K562 (cell line): ENCODE data around the gene FUT9. TPM values are rescaled to one million over a fixed set of nuclear protein-coding genes. Genes with fewer than 3 reads are reported as not detected.

Experiments
- BCL6 ChIP-seq: fragments of 250-450 bp; sonication (Bioruptor Pico); IDR thresholded peaks from 2 replicates; pipeline ENCODE4 v1.4.0; 2020
- GABPA ChIP-seq: fragments of 200-800 bp; sonication (Bioruptor generic); conservative IDR thresholded peaks from 2 replicates; pipeline ENCODE4 v1.6.1; 2016; ENCODE audit warnings: low read depth, missing genetic modification characterization, missing compliant biosample characterization
- HDAC2 ChIP-seq: fragments of 450-650 bp; IDR thresholded peaks from 2 replicates; pipeline ENCODE4 v1.6.1; 2016; ENCODE audit warnings: mild to moderate bottlenecking
- PTRF ChIP-seq: fragments of 450-650 bp; IDR thresholded peaks from 2 replicates; pipeline ENCODE4 v1.6.1; 2016; ENCODE audit warnings: mild to moderate bottlenecking, missing genetic modification characterization, missing compliant biosample characterization
- ZC3H8 ChIP-seq: fragments of 450-650 bp; IDR thresholded peaks from 2 replicates; pipeline ENCODE4 v1.6.1; 2017
- polyA plus RNA-seq, 8 experiments: library from polyadenylated mRNA; depleted of rRNA in 4 of 8; stranded (reverse) in 5 of 8; unstranded in 3 of 8; fragments of >200 nt; fragmentation: Nextera tagmentation in 2 of 8; fragmentation: Illumina TruSeq in 1 of 8; extraction: Ambion mirVana in 2 of 8; extraction: Trizol in 1 of 8; gene quantifications; 2 replicates each; pipeline versions ENCODE4 v1.2.1 to v1.2.3, GENCODE V29; 2011 to 2014; ENCODE audit warnings: inconsistent platforms in 1 of 8, missing spikeins in 1 of 8
- total RNA-seq, 7 experiments: library from RNA; depleted of rRNA in 6 of 7; stranded (reverse); fragments of >200 nt in 6 of 7; fragmentation: Illumina TruSeq in 2 of 7; extraction: Trizol in 2 of 7; gene quantifications; 2 replicates each; pipeline versions ENCODE4 v1.2.1 to v1.2.3, GENCODE V29; 2011 to 2021; ENCODE audit warnings: low replicate concordance in 1 of 7
- TF ChIP-seq, protein P1 (sequence below): sonication (generic); formaldehyde crosslinking; IDR thresholded peaks from 2 replicates; pipeline ENCODE4 v1.8.0; 2022; ENCODE audit warnings: missing genetic modification reagents, mild to moderate bottlenecking, moderate library complexity, borderline replicate concordance
- TF ChIP-seq, protein P2 (sequence below): sonication (generic); formaldehyde crosslinking; IDR thresholded peaks from 2 replicates; pipeline ENCODE4 v1.8.0; 2022; ENCODE audit warnings: mild to moderate bottlenecking, missing genetic modification reagents
- TF ChIP-seq, protein P3 (sequence below), 3 experiments: fragments of 200-800 bp in 1 of 3; fragments of 250-450 bp in 1 of 3; fragments of 450-650 bp in 1 of 3; sonication (Bioruptor Pico) in 1 of 3; sonication (Bioruptor generic) in 1 of 3; formaldehyde crosslinking in 1 of 3; IDR thresholded peaks; 2 replicates each; pipeline versions ENCODE4 v1.6.1 to v1.8.0; 2016 to 2022; ENCODE audit warnings: mild to moderate bottlenecking in 2 of 3, missing genetic modification characterization in 2 of 3, missing compliant biosample characterization in 1 of 3, moderate library complexity in 1 of 3
- TF ChIP-seq, protein P4 (sequence below): fragments of 450-650 bp; IDR thresholded peaks from 2 replicates; pipeline ENCODE4 v1.7.1; 2018; ENCODE audit warnings: mild to moderate bottlenecking, low read depth; ENCODE audit not compliant: partially characterized antibody

FUT9 gene
- total and polyA plus RNA-seq, 9 of the 15 experiments (the other 6 are each of a cell fraction or from before 2014, with no cell fraction given), result not detected

DNA sequence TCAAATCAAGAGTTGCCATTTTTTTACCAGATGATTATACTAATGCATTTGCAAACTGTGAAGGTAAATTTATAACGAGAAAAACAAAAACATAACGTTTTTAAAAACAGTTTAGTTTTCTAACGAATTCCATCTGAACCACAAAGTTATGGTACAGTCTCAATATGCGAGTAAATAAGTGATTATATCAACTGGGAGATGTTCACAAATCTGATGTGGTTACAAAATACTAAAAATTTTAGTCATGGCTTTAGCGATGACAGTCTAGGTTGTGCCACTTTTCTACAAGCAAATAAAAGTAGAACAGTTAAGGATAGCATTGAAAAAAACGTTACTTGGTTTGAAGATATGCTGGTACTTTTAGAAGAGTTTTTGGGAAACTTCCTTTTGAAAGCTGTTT is 186.8 kb downstream of the FUT9 start (continued):
- TF ChIP-seq PTRF (tag), result no peak
- TF ChIP-seq, protein P1, sequence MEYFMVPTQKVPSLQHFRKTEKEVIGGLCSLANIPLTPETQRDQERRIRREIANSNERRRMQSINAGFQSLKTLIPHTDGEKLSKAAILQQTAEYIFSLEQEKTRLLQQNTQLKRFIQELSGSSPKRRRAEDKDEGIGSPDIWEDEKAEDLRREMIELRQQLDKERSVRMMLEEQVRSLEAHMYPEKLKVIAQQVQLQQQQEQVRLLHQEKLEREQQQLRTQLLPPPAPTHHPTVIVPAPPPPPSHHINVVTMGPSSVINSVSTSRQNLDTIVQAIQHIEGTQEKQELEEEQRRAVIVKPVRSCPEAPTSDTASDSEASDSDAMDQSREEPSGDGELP (CRISPR knock-in tag), result no peak
- TF ChIP-seq, protein P2, sequence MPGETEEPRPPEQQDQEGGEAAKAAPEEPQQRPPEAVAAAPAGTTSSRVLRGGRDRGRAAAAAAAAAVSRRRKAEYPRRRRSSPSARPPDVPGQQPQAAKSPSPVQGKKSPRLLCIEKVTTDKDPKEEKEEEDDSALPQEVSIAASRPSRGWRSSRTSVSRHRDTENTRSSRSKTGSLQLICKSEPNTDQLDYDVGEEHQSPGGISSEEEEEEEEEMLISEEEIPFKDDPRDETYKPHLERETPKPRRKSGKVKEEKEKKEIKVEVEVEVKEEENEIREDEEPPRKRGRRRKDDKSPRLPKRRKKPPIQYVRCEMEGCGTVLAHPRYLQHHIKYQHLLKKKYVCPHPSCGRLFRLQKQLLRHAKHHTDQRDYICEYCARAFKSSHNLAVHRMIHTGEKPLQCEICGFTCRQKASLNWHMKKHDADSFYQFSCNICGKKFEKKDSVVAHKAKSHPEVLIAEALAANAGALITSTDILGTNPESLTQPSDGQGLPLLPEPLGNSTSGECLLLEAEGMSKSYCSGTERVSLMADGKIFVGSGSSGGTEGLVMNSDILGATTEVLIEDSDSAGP, result no peak
- no peak for TF ChIP-seq HDAC2
- TF ChIP-seq GABPA, result no peak
- no peak for TF ChIP-seq BCL6 (CRISPR knock-in tag)
- TF ChIP-seq, protein P3, sequence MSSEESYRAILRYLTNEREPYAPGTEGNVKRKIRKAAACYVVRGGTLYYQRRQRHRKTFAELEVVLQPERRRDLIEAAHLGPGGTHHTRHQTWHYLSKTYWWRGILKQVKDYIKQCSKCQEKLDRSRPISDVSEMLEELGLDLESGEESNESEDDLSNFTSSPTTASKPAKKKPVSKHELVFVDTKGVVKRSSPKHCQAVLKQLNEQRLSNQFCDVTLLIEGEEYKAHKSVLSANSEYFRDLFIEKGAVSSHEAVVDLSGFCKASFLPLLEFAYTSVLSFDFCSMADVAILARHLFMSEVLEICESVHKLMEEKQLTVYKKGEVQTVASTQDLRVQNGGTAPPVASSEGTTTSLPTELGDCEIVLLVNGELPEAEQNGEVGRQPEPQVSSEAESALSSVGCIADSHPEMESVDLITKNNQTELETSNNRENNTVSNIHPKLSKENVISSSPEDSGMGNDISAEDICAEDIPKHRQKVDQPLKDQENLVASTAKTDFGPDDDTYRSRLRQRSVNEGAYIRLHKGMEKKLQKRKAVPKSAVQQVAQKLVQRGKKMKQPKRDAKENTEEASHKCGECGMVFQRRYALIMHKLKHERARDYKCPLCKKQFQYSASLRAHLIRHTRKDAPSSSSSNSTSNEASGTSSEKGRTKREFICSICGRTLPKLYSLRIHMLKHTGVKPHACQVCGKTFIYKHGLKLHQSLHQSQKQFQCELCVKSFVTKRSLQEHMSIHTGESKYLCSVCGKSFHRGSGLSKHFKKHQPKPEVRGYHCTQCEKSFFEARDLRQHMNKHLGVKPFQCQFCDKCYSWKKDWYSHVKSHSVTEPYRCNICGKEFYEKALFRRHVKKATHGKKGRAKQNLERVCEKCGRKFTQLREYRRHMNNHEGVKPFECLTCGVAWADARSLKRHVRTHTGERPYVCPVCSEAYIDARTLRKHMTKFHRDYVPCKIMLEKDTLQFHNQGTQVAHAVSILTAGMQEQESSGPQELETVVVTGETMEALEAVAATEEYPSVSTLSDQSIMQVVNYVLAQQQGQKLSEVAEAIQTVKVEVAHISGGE (CRISPR knock-in tag; IDR thresholded peaks at IDR 0.05), result no peak
- TF ChIP-seq ZC3H8, result no peak
- TF ChIP-seq, protein P4, sequence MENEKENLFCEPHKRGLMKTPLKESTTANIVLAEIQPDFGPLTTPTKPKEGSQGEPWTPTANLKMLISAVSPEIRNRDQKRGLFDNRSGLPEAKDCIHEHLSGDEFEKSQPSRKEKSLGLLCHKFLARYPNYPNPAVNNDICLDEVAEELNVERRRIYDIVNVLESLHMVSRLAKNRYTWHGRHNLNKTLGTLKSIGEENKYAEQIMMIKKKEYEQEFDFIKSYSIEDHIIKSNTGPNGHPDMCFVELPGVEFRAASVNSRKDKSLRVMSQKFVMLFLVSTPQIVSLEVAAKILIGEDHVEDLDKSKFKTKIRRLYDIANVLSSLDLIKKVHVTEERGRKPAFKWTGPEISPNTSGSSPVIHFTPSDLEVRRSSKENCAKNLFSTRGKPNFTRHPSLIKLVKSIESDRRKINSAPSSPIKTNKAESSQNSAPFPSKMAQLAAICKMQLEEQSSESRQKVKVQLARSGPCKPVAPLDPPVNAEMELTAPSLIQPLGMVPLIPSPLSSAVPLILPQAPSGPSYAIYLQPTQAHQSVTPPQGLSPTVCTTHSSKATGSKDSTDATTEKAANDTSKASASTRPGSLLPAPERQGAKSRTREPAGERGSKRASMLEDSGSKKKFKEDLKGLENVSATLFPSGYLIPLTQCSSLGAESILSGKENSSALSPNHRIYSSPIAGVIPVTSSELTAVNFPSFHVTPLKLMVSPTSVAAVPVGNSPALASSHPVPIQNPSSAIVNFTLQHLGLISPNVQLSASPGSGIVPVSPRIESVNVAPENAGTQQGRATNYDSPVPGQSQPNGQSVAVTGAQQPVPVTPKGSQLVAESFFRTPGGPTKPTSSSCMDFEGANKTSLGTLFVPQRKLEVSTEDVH, result no peak
